A673 (cell line): ENCODE data around the gene WIPF2. TPM values are rescaled to one million over a fixed set of nuclear protein-coding genes. Genes with fewer than 3 reads are reported as not detected.

Experiments
- BruUV-seq: library from RNA; stranded (reverse); fragments of 400-500 nt; replicated peaks from 2 replicates; lab custom pipeline; 2021; lab: Mats Ljungman, UMichigan
- CTCF ChIA-PET: fragments of 300-600 bp; sonication (Branson Sonifier 250); formaldehyde crosslinking; loops from one replicate; lab custom pipeline; 2022; ENCODE audit warnings: antibody characterized with exemption; lab: Charles Lee
- POLR2A ChIA-PET: fragments of 300-600 bp; sonication (Branson Sonifier 250); formaldehyde crosslinking; loops from one replicate; lab custom pipeline; 2022; ENCODE audit warnings: antibody characterized with exemption; ENCODE audit not compliant: low non-redundant PET; lab: Charles Lee
- DNase-seq: peaks from one replicate; pipeline ENCODE4 v3.0.0-alpha.2; 2015; ENCODE audit warnings: low spot score
- H3K27ac ChIP-seq: fragments of 200-600 bp; sonication (generic); 2 replicates; pipeline ENCODE4 v1.5.1; 2016; ENCODE audit warnings: mixed run types, low read depth, mild to moderate bottlenecking, mixed read lengths, antibody characterized with exemption, low read length; ENCODE audit not compliant: poor library complexity, severe bottlenecking
- H3K27me3 ChIP-seq: fragments of 200-600 bp; sonication (generic); replicated peaks from 2 replicates; pipeline ENCODE4 v1.6.1; 2017; ENCODE audit warnings: mixed run types, low read depth, mild to moderate bottlenecking, mixed read lengths, antibody characterized with exemption, low read length; ENCODE audit not compliant: insufficient read depth, poor library complexity
- H3K36me3 ChIP-seq: fragments of 200-600 bp; sonication (generic); 2 replicates; pipeline ENCODE4 v1.6.1; 2016; ENCODE audit warnings: mixed run types, mild to moderate bottlenecking, mixed read lengths, antibody characterized with exemption, low read length; ENCODE audit not compliant: insufficient read depth, poor library complexity, severe bottlenecking
- H3K4me1 ChIP-seq: fragments of 200-600 bp; sonication (generic); 2 replicates; pipeline ENCODE4 v1.6.1; 2017; ENCODE audit warnings: mixed run types, mild to moderate bottlenecking, mixed read lengths, antibody characterized with exemption, low read length; ENCODE audit not compliant: insufficient read depth, poor library complexity, severe bottlenecking
- H3K4me3 ChIP-seq: fragments of 200-600 bp; sonication (generic); 2 replicates; pipeline ENCODE4 v1.5.1; 2016; ENCODE audit warnings: low read depth, mixed run types, mild to moderate bottlenecking, mixed read lengths, low read length; ENCODE audit not compliant: poor library complexity, severe bottlenecking
- H3K9me3 ChIP-seq: fragments of 200-600 bp; sonication (generic); 2 replicates; pipeline ENCODE4 v1.6.1; 2016; ENCODE audit warnings: mixed run types, low read depth, mild to moderate bottlenecking, mixed read lengths, antibody characterized with exemption, low read length; ENCODE audit not compliant: poor library complexity, severe bottlenecking
- CTCF ChIP-seq: fragments of 300-800, 200-600 bp; sonication (generic); conservative IDR thresholded peaks from 2 replicates; pipeline ENCODE4 v1.5.1; 2017; ENCODE audit warnings: low read depth, mild to moderate bottlenecking, antibody characterized with exemption, low read length, moderate library complexity, mixed read lengths
- EZH2 ChIP-seq: fragments of 200-600 bp; sonication (generic); IDR thresholded peaks from 2 replicates; pipeline ENCODE4 v1.6.1; 2017; ENCODE audit warnings: borderline replicate concordance, low read depth, mild to moderate bottlenecking, mixed read lengths, antibody characterized with exemption, low read length; ENCODE audit not compliant: poor library complexity, severe bottlenecking
- intact Hi-C: fragments of 100-400 bp; cut with micrococcal nuclease; formaldehyde crosslinking; loops from one replicate; pipeline ENCODE4 v1.10.0; 2022; ENCODE audit not compliant: unreplicated experiment
- total RNA-seq: library from RNA; stranded (reverse); gene quantifications from 2 replicates; pipeline ENCODE4 v1.2.3, GENCODE V29; 2021

WIPF2 gene
- total RNA-seq, 1 experiment from 2014 or later, result 16.3 TPM

- ChIA-PET POLR2A (no interaction called here), CTCF (no interaction called here)
- BruUV-seq, result no TSS peak
- intact Hi-C loops, result no loop called here
- Histone ChIP-seq H3K9me3 (no peaks in the 10 kb centered on the region), H3K4me3 (no peak overlapping the region), H3K27me3 (no peaks in the 10 kb centered on the region), H3K36me3 (no peaks in the 10 kb centered on the region), H3K27ac (no peak overlapping the region), H3K4me1 (no peaks in the 10 kb centered on the region)
- no peak for TF ChIP-seq EZH2
- TF ChIP-seq CTCF, result no peak
- no peak for DNase-seq
Observed at GRCh38 chr17:40283662-40284061, 64.6 kb downstream of the WIPF2 start.

- POLR2A ChIA-PET, result no interaction called here
- no peaks in the 10 kb centered on the region for H3K4me1 ChIP-seq
- H3K4me3 ChIP-seq, result no peak overlapping the region
- no peaks in the 10 kb centered on the region for H3K36me3 ChIP-seq
- CTCF ChIA-PET, result no interaction called here
- intact Hi-C loops, result no loop called here
- TF ChIP-seq EZH2, result no peak
- TF ChIP-seq CTCF, result no peak
- no peaks in the 10 kb centered on the region for H3K27me3 ChIP-seq
- H3K27ac ChIP-seq, result no peak overlapping the region
- peak; percentile 30 for DNase-seq
- H3K9me3 ChIP-seq, result no peaks in the 10 kb centered on the region
- no TSS peak for BruUV-seq
Observed at GRCh38 chr17:40284085-40284713, 65.1 kb downstream of the WIPF2 start.

- CTCF ChIA-PET, result no interaction called here
- DNase-seq, result no peak
- no peaks in the 10 kb centered on the region for H3K27me3 ChIP-seq
- peaks cover 15% of the 10 kb centered on the region for H3K36me3 ChIP-seq
- no TSS peak for BruUV-seq
- H3K27ac ChIP-seq, result no peak overlapping the region
- H3K9me3 ChIP-seq, result no peaks in the 10 kb centered on the region
- peaks cover 6% of the 10 kb centered on the region for H3K4me1 ChIP-seq
- no peak for TF ChIP-seq CTCF
- TF ChIP-seq EZH2, result no peak
- intact Hi-C loops, result loop anchor here (5.0 kb wide), 1 partner anchor 84 kb away; no protein-coding TSS in a partner anchor
- POLR2A ChIA-PET, result interaction anchor here (0.5 kb wide), 1 partner anchor 164 kb away, joined by 3 read pairs; no protein-coding TSS in a partner anchor
- H3K4me3 ChIP-seq, result no peak overlapping the region
Observed at GRCh38 chr17:40286473-40286872, 67.4 kb downstream of the WIPF2 start.
